ENCODE measurements around the gene DDX23. TPM values are rescaled to one million over a fixed set of nuclear protein-coding genes. Genes with fewer than 3 reads are reported as not detected.

The DDX23 gene
- total RNA-seq, 1 experiment from 2014 or later: 114 TPM

Other genes with a start within 250 kb of the DDX23 start
- gene KANSL2, start 169.9 kb downstream of the DDX23 start, total RNA-seq (2014; rRNA removed; shearing (Covaris generic)): 49.3 and 51.3 TPM in 2 replicates
- gene CCNT1, start 135.5 kb downstream of the DDX23 start, total RNA-seq (2014; rRNA removed; shearing (Covaris generic)): 23.4 and 24.4 TPM in 2 replicates
- 13.1 and 14.5 TPM in 2 replicates for gene ADCY6, start 63.1 kb downstream of the DDX23 start, total RNA-seq (2014; rRNA removed; shearing (Covaris generic))
- gene CACNB3, start 33.7 kb downstream of the DDX23 start, total RNA-seq (2014; rRNA removed; shearing (Covaris generic)): 11.7 and 20.4 TPM in 2 replicates
- gene RND1, start 13.7 kb upstream of the DDX23 start, total RNA-seq (2014; rRNA removed; shearing (Covaris generic)): 0.12 and 0.24 TPM in 2 replicates
- 2.8 and 3.3 TPM in 2 replicates for gene FKBP11, start 73.3 kb upstream of the DDX23 start, total RNA-seq (2014; rRNA removed; shearing (Covaris generic))
- gene ARF3, start 105.3 kb upstream of the DDX23 start, total RNA-seq (2014; rRNA removed; shearing (Covaris generic)): 51.9 and 78.9 TPM in 2 replicates
- 0.36 and 1.5 TPM in 2 replicates for gene WNT10B, start 119.6 kb upstream of the DDX23 start, total RNA-seq (2014; rRNA removed; shearing (Covaris generic))
- gene WNT1, start 126.2 kb upstream of the DDX23 start, total RNA-seq (2014; rRNA removed; shearing (Covaris generic)): not detected in 2 replicates
- gene DDN, start 147.2 kb upstream of the DDX23 start, total RNA-seq (2014; rRNA removed; shearing (Covaris generic)): 0.03 and 0.19 TPM in 2 replicates
- gene PRKAG1, start 166.6 kb upstream of the DDX23 start, total RNA-seq (2014; rRNA removed; shearing (Covaris generic)): 71.9 and 98.1 TPM in 2 replicates
- 17.2 and 41.4 TPM in 2 replicates for gene KMT2D, start 208.6 kb upstream of the DDX23 start, total RNA-seq (2014; rRNA removed; shearing (Covaris generic))
- gene RHEBL1, start 217.8 kb upstream of the DDX23 start, total RNA-seq (2014; rRNA removed; shearing (Covaris generic)): 1.2 and 8.0 TPM in 2 replicates
- gene DHH, start 242.6 kb upstream of the DDX23 start, total RNA-seq (2014; rRNA removed; shearing (Covaris generic)): not detected in 2 replicates